Measurements from ENCODE around the gene MYO5B. TPM values are rescaled to one million over a fixed set of nuclear protein-coding genes. Genes with fewer than 3 reads are reported as not detected.

The MYO5B gene
- polyA plus RNA-seq, 2 of the 4 experiments (the other 2 are of a cell fraction) = 6.4 to 18.4 TPM

DNA sequence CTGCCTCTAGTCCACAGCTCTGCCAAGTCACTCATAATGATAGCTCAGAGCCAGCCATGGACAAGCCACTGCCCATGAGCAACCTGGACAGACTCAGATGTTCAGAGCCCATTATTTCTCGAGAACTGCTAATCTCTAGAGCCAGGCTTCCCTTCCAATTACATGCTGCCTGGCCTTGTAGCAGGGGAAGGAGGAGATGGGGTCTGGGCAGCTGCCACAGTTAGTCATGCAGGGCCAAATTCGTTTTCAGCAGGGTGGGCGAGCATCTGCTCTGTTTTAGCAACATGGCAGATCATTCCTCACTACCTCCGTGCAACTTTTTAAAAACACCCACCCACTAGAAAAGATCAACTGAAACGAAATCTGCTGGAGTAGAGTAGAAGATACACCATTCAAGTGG is 141.8 kb downstream of the MYO5B start:
- H3K4me3 ChIP-seq = no peak overlapping the region
- 28% methylated on average over 4 of the region's 5 CpGs for WGBS (ENCODE audit: missing lambda C conversion rate)
- ChIA-PET POLR2A (no interaction called here), CTCF (no interaction called here)
- no peaks in the 10 kb centered on the region for H3K4me1 ChIP-seq
- H3K4me2 ChIP-seq = no peak overlapping the region
- H3K27ac ChIP-seq = no peak overlapping the region
- no peak for TF ChIP-seq CHD4 (IDR thresholded peaks at IDR 0.05; ENCODE audit: borderline replicate concordance)
- TF ChIP-seq, protein P1, sequence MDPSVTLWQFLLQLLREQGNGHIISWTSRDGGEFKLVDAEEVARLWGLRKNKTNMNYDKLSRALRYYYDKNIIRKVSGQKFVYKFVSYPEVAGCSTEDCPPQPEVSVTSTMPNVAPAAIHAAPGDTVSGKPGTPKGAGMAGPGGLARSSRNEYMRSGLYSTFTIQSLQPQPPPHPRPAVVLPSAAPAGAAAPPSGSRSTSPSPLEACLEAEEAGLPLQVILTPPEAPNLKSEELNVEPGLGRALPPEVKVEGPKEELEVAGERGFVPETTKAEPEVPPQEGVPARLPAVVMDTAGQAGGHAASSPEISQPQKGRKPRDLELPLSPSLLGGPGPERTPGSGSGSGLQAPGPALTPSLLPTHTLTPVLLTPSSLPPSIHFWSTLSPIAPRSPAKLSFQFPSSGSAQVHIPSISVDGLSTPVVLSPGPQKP (IDR thresholded peaks at IDR 0.05; ENCODE audit: low read depth, low read length) = no peak
- FAIRE-seq (no peak), DNase-seq (ENCODE audit: low read depth in 1 of 2, low spot score in 1 of 2) (no peak), ATAC-seq (no peak)
- no peaks in the 10 kb centered on the region for H3K9me3 ChIP-seq

GRCh38 chr18:50051288-50051687 is 143.7 kb downstream of the MYO5B start:
- H3K4me3 ChIP-seq = no peak overlapping the region
- H3K9me3 ChIP-seq = no peaks in the 10 kb centered on the region
- CTCF ChIA-PET = no interaction called here
- POLR2A ChIA-PET = no interaction called here
- DNase-seq (ENCODE audit: low read depth in 1 of 2, low spot score in 1 of 2) (peak; percentile 6 to 13), FAIRE-seq (no peak), ATAC-seq (peak in 1 of 2 experiments; percentile 59; a peak in 2 of 6 replicates)
- TF ChIP-seq RAD21 (conservative IDR thresholded peaks at IDR 0.05 in 1 of 2, IDR thresholded peaks at IDR 0.05 in 1 of 2) (peak in 1 of 2 experiments; percentile 24; a peak in 1 of 5 replicates), CTCF (IDR thresholded peaks at IDR 0.05) (peak; percentile 19; the same call in 1 of the 3 replicates), CBX2 (IDR thresholded peaks at IDR 0.05; ENCODE audit: borderline replicate concordance, low read depth) (no peak)
- no peak overlapping the region for H3K27ac ChIP-seq
- H3K4me1 ChIP-seq = no peaks in the 10 kb centered on the region
- no peak overlapping the region for H3K4me2 ChIP-seq

DNA sequence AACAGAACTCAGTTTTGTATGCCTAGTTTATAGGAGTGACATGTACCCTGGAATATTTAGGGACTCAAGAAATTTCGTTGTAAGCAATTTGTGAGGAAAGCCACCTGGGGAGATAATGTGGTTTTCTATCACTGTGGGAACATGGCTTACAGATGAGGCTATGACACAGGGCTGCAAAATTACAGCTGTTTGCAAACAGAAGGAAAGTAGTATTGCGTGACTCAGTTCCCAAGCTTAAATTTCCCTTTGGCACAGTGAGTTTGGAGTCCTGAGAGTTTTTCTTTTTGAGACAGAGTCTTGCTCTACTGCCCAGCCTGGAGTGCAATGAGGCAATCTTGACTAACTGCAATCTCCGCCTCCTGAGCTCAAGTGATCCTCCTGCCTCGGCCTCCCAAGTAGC is 149.8 kb downstream of the MYO5B start:
- WGBS (ENCODE audit: missing lambda C conversion rate) = 41% methylated on average over 4 of the region's 4 CpGs
- H3K4me2 ChIP-seq = no peak overlapping the region
- no peaks in the 10 kb centered on the region for H3K4me1 ChIP-seq
- ChIA-PET CTCF (no interaction called here), POLR2A (no interaction called here)
- no peak for FAIRE-seq
- no peak for ATAC-seq
- DNase-seq (ENCODE audit: low read depth in 1 of 2, low spot score in 1 of 2) = no peak
- no peak for TF ChIP-seq HMGXB4 (CRISPR knock-in tag; IDR thresholded peaks at IDR 0.05; ENCODE audit: borderline replicate concordance)
- no peak for TF ChIP-seq RNF2 (IDR thresholded peaks at IDR 0.05; ENCODE audit: borderline replicate concordance, low read depth)
- TF ChIP-seq RCOR1 (IDR thresholded peaks at IDR 0.05; ENCODE audit: low read depth, low read length) = no peak
- no peak for TF ChIP-seq RFX5 (IDR thresholded peaks at IDR 0.05)
- no peak for TF ChIP-seq TFCP2L1 (CRISPR knock-in tag; IDR thresholded peaks at IDR 0.05)
- no peak for TF ChIP-seq TP53 (CRISPR knock-in tag; IDR thresholded peaks at IDR 0.05)
- H3K4me3 ChIP-seq = no peak overlapping the region
- H3K9me3 ChIP-seq = no peaks in the 10 kb centered on the region
- H3K27ac ChIP-seq = no peak overlapping the region

DNA sequence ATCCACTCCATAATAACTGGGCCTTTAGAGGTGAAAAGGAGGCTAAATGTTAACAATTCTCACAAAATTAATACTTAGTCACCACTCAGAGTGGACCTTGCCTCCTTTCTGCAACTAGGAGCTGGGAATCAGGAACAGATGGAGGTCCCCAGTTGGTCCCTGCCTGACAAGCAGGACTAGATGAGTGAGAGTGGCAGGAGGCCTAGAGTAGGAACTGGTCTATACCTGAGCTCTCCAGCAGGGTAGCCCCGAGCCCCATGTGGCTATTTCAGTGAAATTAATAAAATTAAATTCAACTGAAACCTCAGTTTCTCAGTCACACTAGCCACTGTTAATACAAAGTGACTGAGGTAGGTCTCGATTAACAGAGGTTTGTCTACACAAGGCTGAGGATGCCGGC is 150.5 kb downstream of the MYO5B start:
- no peaks in the 10 kb centered on the region for H3K4me1 ChIP-seq
- WGBS (ENCODE audit: missing lambda C conversion rate) = 28% methylated on average over 3 of the region's 3 CpGs
- FAIRE-seq (no peak), DNase-seq (ENCODE audit: low read depth in 1 of 2, low spot score in 1 of 2) (no peak), ATAC-seq (peak; percentile 43 to 59; a peak in 2 of 6 replicates)
- TF ChIP-seq HDAC2 (IDR thresholded peaks at IDR 0.05) (no peak), EHF (CRISPR knock-in tag; IDR thresholded peaks at IDR 0.05) (no peak), CBX2 (IDR thresholded peaks at IDR 0.05; ENCODE audit: borderline replicate concordance, low read depth) (no peak)
- H3K27ac ChIP-seq = no peak overlapping the region
- CTCF ChIA-PET = no interaction called here
- no peaks in the 10 kb centered on the region for H3K9me3 ChIP-seq
- POLR2A ChIA-PET = no interaction called here
- H3K4me2 ChIP-seq = no peak overlapping the region
- H3K4me3 ChIP-seq = no peak overlapping the region

All from A549 (cell line).